ENCODE data around the gene APLP1. TPM values are rescaled to one million over a fixed set of nuclear protein-coding genes. Genes with fewer than 3 reads are reported as not detected.
A peak's percentile ranks its signal among the peaks of the same experiment; 100 is the strongest.

APLP1 gene
- total RNA-seq, 1 donor from 2014 or later, result 23.9 TPM

DNA sequence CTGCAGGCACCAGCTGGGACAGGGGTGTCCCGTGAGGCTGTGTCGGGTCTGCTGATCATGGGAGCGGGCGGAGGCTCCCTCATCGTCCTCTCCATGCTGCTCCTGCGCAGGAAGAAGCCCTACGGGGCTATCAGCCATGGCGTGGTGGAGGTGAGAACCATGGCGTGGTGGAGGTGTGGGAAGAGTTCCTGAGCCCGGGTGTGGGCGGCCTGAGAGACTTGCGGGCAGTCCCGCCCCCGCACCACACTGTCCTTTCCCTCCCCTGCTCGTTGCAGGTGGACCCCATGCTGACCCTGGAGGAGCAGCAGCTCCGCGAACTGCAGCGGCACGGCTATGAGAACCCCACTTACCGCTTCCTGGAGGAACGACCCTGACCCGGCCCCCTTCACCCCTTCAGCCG, 10.7 kb downstream of the APLP1 start:
- no peak overlapping the region for H3K27ac ChIP-seq (replicated peaks)

DNA sequence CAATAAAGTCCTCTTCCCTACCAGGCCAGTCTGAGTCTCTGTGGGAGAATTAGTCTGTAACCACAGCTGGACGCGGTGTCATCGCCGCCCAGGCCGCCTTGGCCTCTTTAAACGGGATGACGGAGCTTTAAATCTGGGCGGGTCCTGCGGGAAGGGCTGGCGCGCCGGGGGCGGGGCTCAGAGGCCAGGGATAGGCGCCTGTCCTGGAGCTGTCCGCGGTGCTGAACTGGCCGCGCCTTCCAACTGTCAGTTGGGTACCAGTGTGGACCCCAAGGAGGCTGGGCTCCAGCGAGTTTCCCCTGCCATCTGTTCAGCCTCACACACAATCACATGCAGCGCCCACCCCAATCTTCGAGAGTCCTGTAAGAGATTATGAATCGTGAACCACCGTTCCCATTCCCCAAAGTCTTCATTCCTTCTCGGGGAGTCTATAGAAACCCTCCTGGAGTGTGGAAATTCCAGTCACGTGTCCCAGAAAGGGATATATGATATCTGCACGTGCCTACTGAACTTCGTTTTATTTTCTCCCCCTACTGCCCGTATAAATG, 11.5 kb downstream of the APLP1 start:
- intact Hi-C loops (cut with micrococcal nuclease), result loop anchor here (10.0 kb wide), 1 partner anchor 55 kb away; the partner anchor contains the start of gene LRFN3
- peaks cover 7% of the 10 kb centered on the region for H3K4me1 ChIP-seq
- no peaks in the 10 kb centered on the region for H3K9me3 ChIP-seq (replicated peaks)
- peak; percentile 92 for DNase-seq
- no peak overlapping the region for H3K27ac ChIP-seq (replicated peaks)
- TF ChIP-seq, protein P1, sequence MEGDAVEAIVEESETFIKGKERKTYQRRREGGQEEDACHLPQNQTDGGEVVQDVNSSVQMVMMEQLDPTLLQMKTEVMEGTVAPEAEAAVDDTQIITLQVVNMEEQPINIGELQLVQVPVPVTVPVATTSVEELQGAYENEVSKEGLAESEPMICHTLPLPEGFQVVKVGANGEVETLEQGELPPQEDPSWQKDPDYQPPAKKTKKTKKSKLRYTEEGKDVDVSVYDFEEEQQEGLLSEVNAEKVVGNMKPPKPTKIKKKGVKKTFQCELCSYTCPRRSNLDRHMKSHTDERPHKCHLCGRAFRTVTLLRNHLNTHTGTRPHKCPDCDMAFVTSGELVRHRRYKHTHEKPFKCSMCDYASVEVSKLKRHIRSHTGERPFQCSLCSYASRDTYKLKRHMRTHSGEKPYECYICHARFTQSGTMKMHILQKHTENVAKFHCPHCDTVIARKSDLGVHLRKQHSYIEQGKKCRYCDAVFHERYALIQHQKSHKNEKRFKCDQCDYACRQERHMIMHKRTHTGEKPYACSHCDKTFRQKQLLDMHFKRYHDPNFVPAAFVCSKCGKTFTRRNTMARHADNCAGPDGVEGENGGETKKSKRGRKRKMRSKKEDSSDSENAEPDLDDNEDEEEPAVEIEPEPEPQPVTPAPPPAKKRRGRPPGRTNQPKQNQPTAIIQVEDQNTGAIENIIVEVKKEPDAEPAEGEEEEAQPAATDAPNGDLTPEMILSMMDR (IDR thresholded peaks at IDR 0.05; ENCODE audit: borderline replicate concordance), result no peak
- H3K27me3 ChIP-seq (ENCODE audit: low read depth), result peaks cover 11% of the 10 kb centered on the region
- no peak overlapping the region for H3K4me3 ChIP-seq
- no peaks in the 10 kb centered on the region for H3K36me3 ChIP-seq

More for the DNA sequence above, 10.7 kb downstream of the APLP1 start:
- peaks cover 11% of the 10 kb centered on the region for H3K27me3 ChIP-seq (ENCODE audit: low read depth)
- no peaks in the 10 kb centered on the region for H3K9me3 ChIP-seq (replicated peaks)
- no peaks in the 10 kb centered on the region for H3K36me3 ChIP-seq
- no peak for DNase-seq
- H3K4me3 ChIP-seq, result no peak overlapping the region
- TF ChIP-seq, protein P1 (IDR thresholded peaks at IDR 0.05; ENCODE audit: borderline replicate concordance), result no peak
- intact Hi-C loops (cut with micrococcal nuclease), result no loop called here
- H3K4me1 ChIP-seq, result peaks cover 7% of the 10 kb centered on the region

GRCh38 chr19:35882114-35882832, 13.9 kb downstream of the APLP1 start:
- Histone ChIP-seq H3K27me3 (ENCODE audit: low read depth) (peaks cover 11% of the 10 kb centered on the region), H3K27ac (replicated peaks) (no peak overlapping the region), H3K4me3 (no peak overlapping the region), H3K36me3 (no peaks in the 10 kb centered on the region), H3K9me3 (replicated peaks) (no peaks in the 10 kb centered on the region), H3K4me1 (peaks cover 7% of the 10 kb centered on the region)
- intact Hi-C loops (cut with micrococcal nuclease), result loop anchor here (10.0 kb wide), 1 partner anchor 53 kb away; the partner anchor contains the start of gene LRFN3
- TF ChIP-seq, protein P1 (IDR thresholded peaks at IDR 0.05; ENCODE audit: borderline replicate concordance), result peak; percentile 67
- no peak for DNase-seq

- Histone ChIP-seq H3K4me1 (peaks cover 7% of the 10 kb centered on the region), H3K27ac (replicated peaks) (no peak overlapping the region), H3K27me3 (ENCODE audit: low read depth) (peaks cover 6% of the 10 kb centered on the region), H3K9me3 (replicated peaks) (no peaks in the 10 kb centered on the region), H3K36me3 (peaks cover 15% of the 10 kb centered on the region), H3K4me3 (no peak overlapping the region)
- intact Hi-C loops (cut with micrococcal nuclease), result loop anchor here (10.0 kb wide), 1 partner anchor 51 kb away; the partner anchor contains the start of gene LRFN3
- TF ChIP-seq, protein P1 (IDR thresholded peaks at IDR 0.05; ENCODE audit: borderline replicate concordance), result no peak
- no peak for DNase-seq
Measured at GRCh38 chr19:35883882-35884281, 15.5 kb downstream of the APLP1 start.

GRCh38 chr19:35885225-35885738, 16.9 kb downstream of the APLP1 start:
- no peak overlapping the region for H3K4me3 ChIP-seq
- TF ChIP-seq, protein P1 (IDR thresholded peaks at IDR 0.05; ENCODE audit: borderline replicate concordance), result no peak
- no peak for DNase-seq
- H3K27me3 ChIP-seq (ENCODE audit: low read depth), result no peaks in the 10 kb centered on the region
- peaks cover 29% of the 10 kb centered on the region for H3K36me3 ChIP-seq
- no peak overlapping the region for H3K27ac ChIP-seq (replicated peaks)
- no peaks in the 10 kb centered on the region for H3K4me1 ChIP-seq
- H3K9me3 ChIP-seq (replicated peaks), result no peaks in the 10 kb centered on the region
- intact Hi-C loops (cut with micrococcal nuclease), result loop anchor here (10.0 kb wide), 1 partner anchor 50 kb away; the partner anchor contains the start of gene LRFN3

Measured in left ventricle myocardium inferior (tissue), 1 donor.